ENCODE results near the gene GALNT9. TPM values are rescaled to one million over a fixed set of nuclear protein-coding genes. Genes with fewer than 3 reads are reported as not detected.
A peak's percentile ranks its signal among the peaks of the same experiment; 100 is the strongest.
"Not testable (repeated sequence)": the region's sequence is repeated elsewhere in the genome, so short reads cannot be mapped to it uniquely, and the experiment has no call there.

GALNT9 gene
- total RNA-seq, 2 experiments from 2014 or later = 0.30 TPM; not detected in 1

GRCh38 chr12:132199101-132199500, 130.3 kb downstream of the GALNT9 start:
- no peak for ATAC-seq
- H3K9me3 Mint-ChIP-seq (ENCODE audit: low read depth) = peaks cover 4% of the 10 kb centered on the region
- ChIA-PET POLR2A (no interaction called here), CTCF (no interaction called here)
- peaks cover 2% of the 10 kb centered on the region for H3K36me3 Mint-ChIP-seq (ENCODE audit: low read depth)
- no peak overlapping the region for H3K4me3 Mint-ChIP-seq
- H3K4me1 Mint-ChIP-seq = no peaks in the 10 kb centered on the region
- no peak for DNase-seq
- H3K27me3 Mint-ChIP-seq = peaks cover 3% of the 10 kb centered on the region
- intact Hi-C loops (cut with DNase I, micrococcal nuclease) = no loop called here
- no peak overlapping the region for H3K27ac Mint-ChIP-seq

GRCh38 chr12:132197581-132198354, 131.6 kb downstream of the GALNT9 start:
- no peak for ATAC-seq
- POLR2A ChIA-PET = no interaction called here
- intact Hi-C loops (cut with DNase I, micrococcal nuclease) = no loop called here

GRCh38 chr12:132196873-132197390, 132.5 kb downstream of the GALNT9 start:
- H3K4me1 Mint-ChIP-seq = no peaks in the 10 kb centered on the region
- no peak overlapping the region for H3K4me3 Mint-ChIP-seq
- intact Hi-C loops (cut with DNase I, micrococcal nuclease) = no loop called here
- peaks cover 6% of the 10 kb centered on the region for H3K36me3 Mint-ChIP-seq (ENCODE audit: low read depth)
- no peak for ATAC-seq
- no peak for DNase-seq
- CTCF ChIA-PET = interaction anchor here (0.6 kb wide), 1 partner anchor 99 kb away, joined by 4 read pairs; no protein-coding TSS in a partner anchor
- H3K27ac Mint-ChIP-seq = no peak overlapping the region
- H3K9me3 Mint-ChIP-seq (ENCODE audit: low read depth) = peaks cover 11% of the 10 kb centered on the region
- H3K27me3 Mint-ChIP-seq = no peaks in the 10 kb centered on the region
- POLR2A ChIA-PET = no interaction called here

More at GRCh38 chr12:132197581-132198354, 131.6 kb downstream of the GALNT9 start:
- Mint-ChIP-seq H3K4me1 (no peaks in the 10 kb centered on the region), H3K9me3 (ENCODE audit: low read depth) (peaks cover 11% of the 10 kb centered on the region), H3K4me3 (no peak overlapping the region), H3K27ac (no peak overlapping the region), H3K27me3 (no peaks in the 10 kb centered on the region), H3K36me3 (ENCODE audit: low read depth) (peaks cover 6% of the 10 kb centered on the region)
- CTCF ChIA-PET = no interaction called here
- no peak for DNase-seq

- Mint-ChIP-seq H3K27ac (no peak overlapping the region), H3K9me3 (ENCODE audit: low read depth) (peaks cover 11% of the 10 kb centered on the region), H3K27me3 (no peaks in the 10 kb centered on the region), H3K4me3 (no peak overlapping the region), H3K4me1 (no peaks in the 10 kb centered on the region), H3K36me3 (ENCODE audit: low read depth) (peaks cover 6% of the 10 kb centered on the region)
- ATAC-seq (no peak), DNase-seq (no peak)
- ChIA-PET CTCF (interaction anchor here (0.6 kb wide), 1 partner anchor 100 kb away, joined by 4 read pairs; no protein-coding TSS in a partner anchor), POLR2A (no interaction called here)
- intact Hi-C loops (cut with DNase I, micrococcal nuclease) = no loop called here
Observed at GRCh38 chr12:132196038-132196872, 133.1 kb downstream of the GALNT9 start.

GRCh38 chr12:132195242-132195641, 134.1 kb downstream of the GALNT9 start:
- ATAC-seq; intact Hi-C loops (cut with DNase I, micrococcal nuclease); H3K27ac Mint-ChIP-seq; POLR2A ChIA-PET; H3K27me3 Mint-ChIP-seq; H3K36me3 Mint-ChIP-seq (ENCODE audit: low read depth); DNase-seq; H3K4me3 Mint-ChIP-seq; H3K4me1 Mint-ChIP-seq: not testable (repeated sequence)
- peaks cover 11% of the 10 kb centered on the region for H3K9me3 Mint-ChIP-seq (ENCODE audit: low read depth)
- CTCF ChIA-PET = interaction anchor here (0.6 kb wide), 1 partner anchor 42 kb away, joined by 3 read pairs; no protein-coding TSS in a partner anchor

GRCh38 chr12:132194556-132194955, 134.8 kb downstream of the GALNT9 start:
- peaks cover 6% of the 10 kb centered on the region for H3K36me3 Mint-ChIP-seq (ENCODE audit: low read depth)
- CTCF ChIA-PET = interaction anchor here (0.6 to 1.0 kb wide), 3 partner anchors 28 to 41 kb away, joined by 3 read pairs; no protein-coding TSS in a partner anchor

GRCh38 chr12:132194056-132194455, 135.3 kb downstream of the GALNT9 start:
- peaks cover 6% of the 10 kb centered on the region for H3K36me3 Mint-ChIP-seq (ENCODE audit: low read depth)
- DNase-seq (peak; percentile 62), ATAC-seq (no peak)
- no peak overlapping the region for H3K27ac Mint-ChIP-seq
- POLR2A ChIA-PET = no interaction called here
- peaks cover 11% of the 10 kb centered on the region for H3K9me3 Mint-ChIP-seq (ENCODE audit: low read depth)
- CTCF ChIA-PET = interaction anchor here (0.6 to 1.0 kb wide), 3 partner anchors 25 to 32 kb away, joined by 3 read pairs; no protein-coding TSS in a partner anchor
- no peak overlapping the region for H3K4me3 Mint-ChIP-seq
- intact Hi-C loops (cut with DNase I, micrococcal nuclease) = loop anchor here in 1 of 2 experiments (1.0 kb wide), 1 partner anchor 40 kb away; no protein-coding TSS in a partner anchor
- peaks cover 10% of the 10 kb centered on the region for H3K4me1 Mint-ChIP-seq
- no peaks in the 10 kb centered on the region for H3K27me3 Mint-ChIP-seq

More at GRCh38 chr12:132194556-132194955, 134.8 kb downstream of the GALNT9 start:
- ATAC-seq (no peak), DNase-seq (no peak)
- peaks cover 11% of the 10 kb centered on the region for H3K9me3 Mint-ChIP-seq (ENCODE audit: low read depth)
- intact Hi-C loops (cut with DNase I, micrococcal nuclease) = loop anchor here in 1 of 2 experiments (1.0 kb wide), 1 partner anchor 40 kb away; no protein-coding TSS in a partner anchor
- POLR2A ChIA-PET = no interaction called here
- H3K27ac Mint-ChIP-seq = no peak overlapping the region
- H3K4me1 Mint-ChIP-seq = peaks cover 6% of the 10 kb centered on the region
- no peaks in the 10 kb centered on the region for H3K27me3 Mint-ChIP-seq
- no peak overlapping the region for H3K4me3 Mint-ChIP-seq

GRCh38 chr12:132191715-132192553, 137.5 kb downstream of the GALNT9 start:
- peaks cover 12% of the 10 kb centered on the region for H3K4me1 Mint-ChIP-seq
- intact Hi-C loops (cut with DNase I, micrococcal nuclease) = no loop called here
- no peak overlapping the region for H3K27ac Mint-ChIP-seq
- H3K36me3 Mint-ChIP-seq (ENCODE audit: low read depth) = peaks cover 6% of the 10 kb centered on the region
- H3K4me3 Mint-ChIP-seq = no peak overlapping the region
- H3K9me3 Mint-ChIP-seq (ENCODE audit: low read depth) = peaks cover 11% of the 10 kb centered on the region
- POLR2A ChIA-PET = interaction anchor here (0.5 kb wide), 1 partner anchor 497 kb away, joined by 3 read pairs; no protein-coding TSS in a partner anchor
- CTCF ChIA-PET = no interaction called here
- no peaks in the 10 kb centered on the region for H3K27me3 Mint-ChIP-seq
- ATAC-seq = no peak
- no peak for DNase-seq

GRCh38 chr12:132190834-132191500, 138.4 kb downstream of the GALNT9 start:
- peaks cover 20% of the 10 kb centered on the region for H3K4me1 Mint-ChIP-seq
- CTCF ChIA-PET = no interaction called here
- no peak overlapping the region for H3K27ac Mint-ChIP-seq
- DNase-seq (no peak), ATAC-seq (no peak)
- H3K27me3 Mint-ChIP-seq = no peaks in the 10 kb centered on the region
- peak overlapping the region; percentile 78 for H3K4me3 Mint-ChIP-seq
- intact Hi-C loops (cut with DNase I, micrococcal nuclease) = no loop called here
- POLR2A ChIA-PET = no interaction called here
- H3K9me3 Mint-ChIP-seq (ENCODE audit: low read depth) = peaks cover 11% of the 10 kb centered on the region
- H3K36me3 Mint-ChIP-seq (ENCODE audit: low read depth) = peaks cover 6% of the 10 kb centered on the region

- ATAC-seq = peak; percentile 15
- peak overlapping the region; percentile 78 for H3K4me3 Mint-ChIP-seq
- DNase-seq = no peak
- peaks cover 11% of the 10 kb centered on the region for H3K9me3 Mint-ChIP-seq (ENCODE audit: low read depth)
- H3K4me1 Mint-ChIP-seq = peaks cover 26% of the 10 kb centered on the region
- CTCF ChIA-PET = no interaction called here
- no peaks in the 10 kb centered on the region for H3K27me3 Mint-ChIP-seq
- POLR2A ChIA-PET = interaction anchor here (0.7 to 1.0 kb wide), 2 partner anchors 10 to 36 kb away, joined by 4 read pairs; no protein-coding TSS in a partner anchor
- intact Hi-C loops (cut with DNase I, micrococcal nuclease) = no loop called here
- peaks cover 6% of the 10 kb centered on the region for H3K36me3 Mint-ChIP-seq (ENCODE audit: low read depth)
- H3K27ac Mint-ChIP-seq = peak overlapping the region; percentile 79
Observed at GRCh38 chr12:132190012-132190755, 139.2 kb downstream of the GALNT9 start.
